Large intestine (tissue), 3 donors: ENCODE data around the gene RGS9. TPM values are rescaled to one million over a fixed set of nuclear protein-coding genes. Genes with fewer than 3 reads are reported as not detected.
A peak's percentile ranks its signal among the peaks of the same experiment; 100 is the strongest.
"Not testable (repeated sequence)": the region's sequence is repeated elsewhere in the genome, so short reads cannot be mapped to it uniquely, and the experiment has no call there.

ENCODE experiments used
- DNase-seq, 2 donors: peaks; one replicate each; pipeline versions ENCODE4 v3.0.0 to v3.0.0-alpha.2; 2013
- H3K27ac ChIP-seq: one replicate; pipeline ENCODE4 v1.5.1; 2013; ENCODE audit warnings: low read length
- H3K27me3 ChIP-seq: 2 replicates; pipeline ENCODE4 v1.6.1; 2013; ENCODE audit warnings: low read length; ENCODE audit not compliant: control insufficient read depth, insufficient read depth
- H3K36me3 ChIP-seq: 2 replicates; pipeline ENCODE4 v1.6.1; 2013; ENCODE audit warnings: low read length; ENCODE audit not compliant: control insufficient read depth, insufficient read depth
- H3K4me1 ChIP-seq: one replicate; pipeline ENCODE4 v1.6.1; 2013; ENCODE audit warnings: low read length; ENCODE audit not compliant: control insufficient read depth, insufficient read depth
- H3K4me3 ChIP-seq: one replicate; pipeline ENCODE4 v1.5.1; 2013; ENCODE audit warnings: low read length
- H3K9me3 ChIP-seq: one replicate; pipeline ENCODE4 v1.6.1; 2013; ENCODE audit warnings: mild to moderate bottlenecking, low read depth, low read length, moderate library complexity; ENCODE audit not compliant: control insufficient read depth
- whole genome bisulfite sequencing: methylation state at CpG from one replicate; pipeline ENCODE4 v1.1.5; 2013; ENCODE audit warnings: low lambda C conversion rate; ENCODE audit not compliant: insufficient coverage; 5-methylcytosine and 5-hydroxymethylcytosine counted together
- polyA plus RNA-seq: library from polyadenylated mRNA; unstranded; fragments of 120-200 nt; gene quantifications from one replicate; pipeline ENCODE4 v1.2.1, GENCODE V29; 2013

Gene RGS9
- polyA plus RNA-seq, 1 donor = 7.5 TPM

DNA sequence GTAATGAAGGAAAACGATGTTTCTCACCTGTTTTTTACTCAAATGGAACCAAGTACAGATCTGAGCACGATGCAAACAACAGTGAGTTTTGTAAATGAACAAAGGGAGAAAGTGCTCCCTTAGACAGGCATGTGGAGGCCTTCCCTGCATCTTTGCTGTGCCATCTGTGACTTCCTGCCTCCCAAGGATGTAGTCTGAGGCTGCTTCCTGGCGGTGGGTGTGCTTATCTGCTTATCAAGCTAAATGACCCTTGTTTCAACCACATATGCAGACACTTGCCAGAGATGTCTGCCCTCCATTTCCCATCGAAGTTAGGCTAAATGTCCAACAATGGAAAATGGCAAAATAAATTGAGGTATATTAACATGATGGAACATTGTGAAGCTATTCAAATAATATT, 34.6 kb downstream of the RGS9 start:
- Histone ChIP-seq H3K27me3 (no peaks in the 10 kb centered on the region), H3K9me3 (no peaks in the 10 kb centered on the region), H3K36me3 (no peaks in the 10 kb centered on the region), H3K27ac (no peak overlapping the region), H3K4me1 (no peaks in the 10 kb centered on the region), H3K4me3 (no peak overlapping the region)
- no peak for DNase-seq
- 60% methylated on average over 1 of the region's 4 CpGs for WGBS

DNA sequence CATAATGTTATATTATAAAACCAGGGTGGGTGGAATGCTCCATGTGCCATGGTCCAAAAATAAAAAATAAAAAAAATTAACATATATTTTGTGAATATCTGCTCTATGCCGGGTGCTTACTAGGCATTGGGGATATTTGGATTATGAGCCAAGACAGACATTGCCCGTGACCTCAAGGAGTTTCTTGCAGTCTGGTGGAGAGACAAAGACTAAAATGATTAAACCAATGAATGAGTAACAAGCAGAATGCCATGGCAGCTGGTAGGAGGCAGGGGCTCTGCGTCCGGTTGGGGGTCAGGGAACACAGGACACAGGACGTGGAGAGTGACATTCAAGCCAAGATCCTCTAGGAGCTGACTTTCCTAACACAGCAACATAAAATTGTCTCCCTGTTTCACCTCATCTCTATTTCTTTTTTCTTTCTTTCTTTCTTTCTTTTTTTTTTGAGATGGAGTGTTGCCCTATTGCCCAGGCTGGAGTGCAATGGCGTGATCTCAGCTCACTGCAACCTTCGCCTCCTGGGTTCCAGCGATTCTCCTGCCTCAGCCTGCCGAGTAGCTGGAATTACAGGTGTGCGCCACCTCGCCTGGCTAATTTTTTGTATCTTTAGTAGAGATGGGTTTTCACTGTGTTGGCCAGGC, 35.4 kb downstream of the RGS9 start:
- Histone ChIP-seq H3K36me3 (no peaks in the 10 kb centered on the region), H3K4me3 (no peak overlapping the region), H3K4me1 (no peaks in the 10 kb centered on the region), H3K27ac (no peak overlapping the region), H3K27me3 (no peaks in the 10 kb centered on the region), H3K9me3 (no peaks in the 10 kb centered on the region)
- DNase-seq = no peak
- 100% methylated on average over 1 of the region's 11 CpGs for WGBS

DNA sequence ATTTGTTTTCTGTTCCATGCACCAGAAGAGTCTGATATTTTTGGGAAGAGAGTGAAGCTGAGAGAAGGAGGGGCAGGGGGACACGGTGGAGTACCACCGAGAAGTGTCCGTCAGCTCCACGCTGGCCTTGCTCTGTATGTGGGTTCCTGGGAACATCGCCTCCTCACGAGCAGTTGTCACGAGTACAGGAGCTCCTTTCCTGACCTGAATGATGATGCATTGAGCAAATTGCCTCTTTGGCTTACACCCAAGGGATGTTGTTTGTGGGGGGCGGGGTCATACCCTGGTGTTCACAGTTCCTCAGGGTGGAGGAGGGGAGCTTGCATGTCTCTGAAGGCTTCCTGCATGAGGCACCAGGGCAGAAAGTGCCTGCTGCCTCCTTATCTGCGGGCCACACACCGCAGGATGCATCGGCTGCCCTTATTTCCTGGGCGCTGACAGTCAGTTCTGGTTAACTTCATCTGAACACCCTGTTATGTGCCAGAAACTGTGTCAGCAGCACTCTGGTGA, 36.2 kb downstream of the RGS9 start:
- no peak overlapping the region for H3K4me3 ChIP-seq
- no CpG with 5 or more reads among the region's 12 CpGs for WGBS
- no peaks in the 10 kb centered on the region for H3K27me3 ChIP-seq
- H3K36me3 ChIP-seq = no peaks in the 10 kb centered on the region
- H3K27ac ChIP-seq = no peak overlapping the region
- DNase-seq = peak in 1 of 2 donors; percentile 30
- no peaks in the 10 kb centered on the region for H3K9me3 ChIP-seq
- no peaks in the 10 kb centered on the region for H3K4me1 ChIP-seq

DNA sequence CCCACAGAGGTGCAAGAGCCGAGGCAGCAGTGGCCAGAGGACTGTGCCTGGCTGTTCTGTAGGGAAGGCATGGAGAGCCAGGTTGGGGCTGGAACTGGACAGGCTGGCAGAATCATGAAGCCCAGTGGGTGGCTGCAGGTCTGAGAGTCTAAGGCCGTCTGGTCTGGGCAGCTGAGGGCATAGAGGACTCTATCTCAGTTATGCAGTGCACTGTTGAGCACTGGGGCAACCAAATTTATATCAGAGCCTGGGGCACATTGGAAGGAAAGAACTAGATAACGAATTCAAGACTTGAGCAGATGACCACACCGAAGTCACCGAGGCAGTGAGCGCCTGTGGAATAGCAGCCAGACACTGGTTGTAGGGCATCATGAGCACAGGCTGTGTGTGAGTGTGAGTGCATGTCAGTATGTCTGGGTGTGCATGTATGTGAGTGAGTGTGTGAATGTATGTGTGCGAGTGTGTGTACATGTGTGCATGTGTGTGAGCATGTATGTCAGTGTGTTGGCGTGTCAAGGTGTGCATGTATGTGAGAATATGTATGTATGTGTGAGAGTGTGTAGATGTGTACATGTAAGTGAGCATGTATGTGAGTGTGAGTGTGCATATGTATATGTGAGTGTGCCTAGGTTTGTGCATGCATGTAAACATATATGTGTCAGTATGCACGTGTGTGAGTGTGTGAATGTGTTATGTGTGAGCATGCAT, 37.0 kb downstream of the RGS9 start:
- WGBS = 93% methylated on average over 2 of the region's 9 CpGs
- no peaks in the 10 kb centered on the region for H3K36me3 ChIP-seq
- H3K4me1 ChIP-seq = no peaks in the 10 kb centered on the region
- H3K27me3 ChIP-seq = no peaks in the 10 kb centered on the region
- H3K4me3 ChIP-seq = no peak overlapping the region
- H3K9me3 ChIP-seq = no peaks in the 10 kb centered on the region
- no peak for DNase-seq
- H3K27ac ChIP-seq = no peak overlapping the region

- Histone ChIP-seq H3K4me1 (no peaks in the 10 kb centered on the region), H3K9me3 (no peaks in the 10 kb centered on the region), H3K27me3 (no peaks in the 10 kb centered on the region), H3K4me3 (no peak overlapping the region), H3K36me3 (no peaks in the 10 kb centered on the region), H3K27ac (no peak overlapping the region)
- DNase-seq = no peak
- 100% methylated on average over 1 of the region's 2 CpGs for WGBS
Observed at GRCh38 chr17:65174974-65175373, 37.8 kb downstream of the RGS9 start.

DNA sequence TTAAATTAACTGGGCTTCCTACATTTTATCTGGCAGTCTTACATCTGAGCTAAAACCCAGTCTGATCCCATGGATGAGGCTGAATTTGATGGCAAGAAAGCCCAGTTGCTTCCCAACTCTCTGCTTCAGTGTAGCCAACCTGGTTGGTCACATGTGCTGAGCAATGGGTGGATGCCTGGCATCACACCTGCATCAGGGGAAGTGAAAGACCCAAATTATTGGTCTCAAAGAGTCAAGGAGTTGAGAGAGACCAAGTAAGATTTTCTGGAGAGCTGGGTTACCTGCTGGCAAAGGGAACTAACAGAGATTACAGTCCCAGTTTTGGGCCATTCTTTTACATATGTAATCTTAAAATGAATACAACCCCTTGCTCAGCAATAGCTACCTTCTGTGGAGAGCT, 38.8 kb downstream of the RGS9 start:
- H3K27me3 ChIP-seq = no peaks in the 10 kb centered on the region
- no peaks in the 10 kb centered on the region for H3K36me3 ChIP-seq
- H3K4me1 ChIP-seq = no peaks in the 10 kb centered on the region
- H3K9me3 ChIP-seq = no peaks in the 10 kb centered on the region
- DNase-seq = no peak
- no peak overlapping the region for H3K4me3 ChIP-seq
- H3K27ac ChIP-seq = no peak overlapping the region

DNA sequence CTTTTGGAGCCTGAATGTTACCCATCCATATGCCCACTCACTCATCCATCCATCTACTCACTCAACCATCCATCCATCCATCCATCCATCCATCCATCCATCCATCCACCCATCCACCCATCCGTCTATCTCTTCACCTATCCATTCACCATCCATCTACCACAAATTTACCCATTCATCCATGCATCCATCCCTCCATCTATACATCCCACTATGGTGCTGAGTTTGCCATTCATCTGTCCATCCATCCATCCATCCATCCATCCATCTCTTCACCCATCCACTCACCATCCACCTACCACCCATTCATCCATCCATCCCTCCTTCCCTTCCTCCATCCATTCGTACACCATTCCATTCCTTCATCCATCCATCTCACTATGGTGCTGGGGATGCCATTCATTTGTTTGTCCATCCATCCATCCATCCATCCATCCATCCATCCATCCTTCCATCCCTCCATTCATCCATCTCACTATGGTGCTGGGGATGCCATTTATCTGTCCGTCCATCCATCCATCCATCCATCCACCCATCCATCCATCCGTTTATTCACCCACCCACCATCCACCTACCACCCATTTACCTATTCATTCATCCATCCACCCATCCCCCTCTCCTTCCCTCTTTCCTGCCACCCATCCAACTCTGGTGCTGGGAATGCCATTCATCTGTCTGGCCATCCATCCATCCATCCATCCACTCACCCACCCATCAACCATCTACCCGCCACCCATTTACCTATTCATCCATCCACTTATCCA, 39.7 kb downstream of the RGS9 start:
- 75% methylated on average over 4 of the region's 5 CpGs for WGBS
- no peak overlapping the region for H3K27ac ChIP-seq
- no peaks in the 10 kb centered on the region for H3K9me3 ChIP-seq
- H3K36me3 ChIP-seq = no peaks in the 10 kb centered on the region
- H3K27me3 ChIP-seq = no peaks in the 10 kb centered on the region
- no peaks in the 10 kb centered on the region for H3K4me1 ChIP-seq
- no peak overlapping the region for H3K4me3 ChIP-seq
- no peak for DNase-seq

DNA sequence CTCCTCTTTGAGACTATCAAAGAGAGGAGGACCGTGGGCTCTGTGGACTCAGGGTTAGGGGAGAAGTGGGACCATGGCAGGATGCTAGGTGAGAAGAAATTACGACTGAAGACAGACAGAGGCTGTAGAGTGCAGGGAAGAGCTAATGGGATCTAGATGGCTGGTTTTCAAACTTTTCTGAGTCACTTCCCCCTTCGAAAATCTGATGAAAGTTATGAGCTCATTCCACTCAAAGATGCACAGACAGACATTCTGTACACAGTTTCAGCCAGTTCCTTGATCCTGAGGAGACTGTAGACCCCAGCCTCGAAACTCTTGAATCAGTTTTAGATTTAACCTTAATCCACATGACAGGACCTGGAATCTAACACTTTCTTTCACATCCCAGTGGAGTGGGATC, 40.7 kb downstream of the RGS9 start:
- H3K4me3 ChIP-seq = no peak overlapping the region
- no peak overlapping the region for H3K27ac ChIP-seq
- H3K27me3 ChIP-seq = no peaks in the 10 kb centered on the region
- H3K36me3 ChIP-seq = no peaks in the 10 kb centered on the region
- H3K4me1 ChIP-seq = no peaks in the 10 kb centered on the region
- no peak for DNase-seq
- H3K9me3 ChIP-seq = no peaks in the 10 kb centered on the region
- no CpG with 5 or more reads among the region's 4 CpGs for WGBS

DNA sequence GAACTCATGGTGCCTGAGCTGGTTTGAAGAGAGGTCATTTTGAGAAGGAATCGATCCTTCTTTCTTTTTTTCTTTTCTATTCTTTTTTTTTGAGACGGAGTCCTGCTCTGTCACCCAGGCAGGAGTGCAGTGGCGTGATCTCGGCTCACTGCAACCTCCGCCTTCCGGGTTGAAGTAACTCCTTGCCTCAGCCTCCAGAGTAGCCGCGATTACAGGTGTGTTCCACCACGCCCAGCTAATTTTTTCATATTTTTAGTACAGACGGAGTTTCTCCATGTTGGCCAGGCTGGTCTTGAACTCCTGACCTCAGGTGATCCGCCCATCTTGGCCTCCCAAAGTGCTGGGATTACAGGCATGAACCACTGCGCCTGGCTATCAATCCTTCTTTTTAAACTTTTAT, 43.1 kb downstream of the RGS9 start:
- not testable (repeated sequence) for H3K9me3 ChIP-seq, DNase-seq, H3K27ac ChIP-seq, H3K4me1 ChIP-seq, H3K36me3 ChIP-seq, H3K4me3 ChIP-seq, H3K27me3 ChIP-seq
- WGBS = 92% methylated on average over 2 of the region's 12 CpGs

GRCh38 chr17:65180752-65181236, 43.6 kb downstream of the RGS9 start:
- DNase-seq, H3K27ac ChIP-seq, H3K4me3 ChIP-seq, H3K36me3 ChIP-seq, H3K4me1 ChIP-seq, H3K9me3 ChIP-seq, H3K27me3 ChIP-seq: not testable (repeated sequence)
- 100% methylated on average over 3 of the region's 4 CpGs for WGBS
